H1 (cell line): ENCODE data around the gene FANCL. TPM values are rescaled to one million over a fixed set of nuclear protein-coding genes. Genes with fewer than 3 reads are reported as not detected.

Experiments used
- CTCF ChIA-PET: fragments of 300-600 bp; sonication (Branson Sonifier 250); formaldehyde crosslinking; loops from one replicate; lab custom pipeline; 2021; ENCODE audit not compliant: partially characterized antibody; lab: Charles Lee
- POLR2A ChIA-PET: fragments of 300-600 bp; sonication (Branson Sonifier 250); formaldehyde crosslinking; loops from one replicate; lab custom pipeline; 2021; ENCODE audit warnings: inconsistent platforms; ENCODE audit not compliant: partially characterized antibody; lab: Charles Lee
- DNase-seq, 2 experiments: peaks; one replicate each; pipeline versions ENCODE4 v3.0.0 to v3.0.0-alpha.2; 2010 to 2022; ENCODE audit warnings: low spot score in 2 of 2, low read depth in 1 of 2, mixed read lengths in 1 of 2
- FAIRE-seq: peaks from 2 replicates; lab custom pipeline; 2011; peaks lifted over from hg19 to GRCh38; lab: Jason Lieb, UNC
- H2AFZ ChIP-seq: 2 replicates; pipeline ENCODE4 v1.8.1; 2012; ENCODE audit warnings: low read length, inconsistent platforms
- H2AK5ac ChIP-seq: 2 replicates; pipeline ENCODE4 v1.6.1; 2013; ENCODE audit warnings: low read depth, low read length
- H2BK120ac ChIP-seq: replicated peaks from 2 replicates; pipeline ENCODE3; 2013; ENCODE audit warnings: low read depth, low read length, inconsistent platforms
- H2BK12ac ChIP-seq: 2 replicates; pipeline ENCODE4 v1.6.1; 2013; ENCODE audit warnings: low read depth, low read length
- H2BK15ac ChIP-seq: 2 replicates; pipeline ENCODE4 v1.6.1; 2013; ENCODE audit warnings: low read length
- H2BK20ac ChIP-seq: 2 replicates; pipeline ENCODE4 v1.6.1; 2013; ENCODE audit warnings: low read length
- H2BK5ac ChIP-seq: 2 replicates; pipeline ENCODE4 v1.6.1; 2013; ENCODE audit warnings: low read depth, low read length
- H3K14ac ChIP-seq: 2 replicates; pipeline ENCODE4 v1.6.1; 2013; ENCODE audit warnings: inconsistent platforms; ENCODE audit not compliant: insufficient read length
- H3K18ac ChIP-seq: 2 replicates; pipeline ENCODE4 v1.6.1; 2013; ENCODE audit warnings: low read length; ENCODE audit errors: extremely low read depth
- H3K23ac ChIP-seq: 2 replicates; pipeline ENCODE4 v1.6.1; 2013; ENCODE audit warnings: inconsistent platforms; ENCODE audit not compliant: insufficient read length
- H3K23me2 ChIP-seq: 2 replicates; pipeline ENCODE4 v1.6.1; 2013; ENCODE audit warnings: low read depth, low read length
- H3K27ac ChIP-seq: 2 replicates; pipeline ENCODE4 v1.6.1; 2011; ENCODE audit warnings: low read depth, low read length, inconsistent platforms
- H3K27me3 ChIP-seq, 4 experiments: replicated peaks in 1 of 4; 1 replicate in 1 of 4; 2 replicates in 3 of 4; pipeline versions ENCODE4 v1.6.1 to v1.8.1; 2011 to 2013; ENCODE audit warnings: low read length in 3 of 4, mild to moderate bottlenecking in 3 of 4, inconsistent platforms in 2 of 4, mixed read lengths in 2 of 4, moderate library complexity in 1 of 4; ENCODE audit not compliant: control insufficient read depth in 3 of 4, insufficient read depth in 3 of 4; ENCODE audit errors: extremely low read depth in 1 of 4
- H3K36me3 ChIP-seq, 4 experiments: 2 replicates each; pipeline versions ENCODE4 v1.6.1 to v1.8.1; 2011 to 2013; ENCODE audit warnings: mild to moderate bottlenecking in 4 of 4, low read length in 3 of 4, moderate library complexity in 2 of 4, control low read depth in 1 of 4, inconsistent platforms in 1 of 4; ENCODE audit not compliant: insufficient read depth in 4 of 4, control insufficient read depth in 2 of 4
- H3K4ac ChIP-seq: replicated peaks from 2 replicates; pipeline ENCODE3; 2013; ENCODE audit warnings: low read length, low read depth, mixed read lengths, inconsistent platforms; ENCODE audit not compliant: insufficient read length
- H3K4me1 ChIP-seq, 4 experiments: replicated peaks in 1 of 4; 1 replicate in 1 of 4; 2 replicates in 3 of 4; pipeline versions ENCODE4 v1.6.1 to v1.8.1; 2011 to 2013; ENCODE audit warnings: low read length in 3 of 4, inconsistent platforms in 2 of 4, mixed read lengths in 1 of 4; ENCODE audit not compliant: insufficient read depth in 4 of 4, control insufficient read depth in 3 of 4
- H3K4me2 ChIP-seq, 2 experiments: 2 replicates each; pipeline versions ENCODE4 v1.6.1 to v1.8.1; 2011 to 2013; ENCODE audit warnings: low read depth in 2 of 2, low read length in 2 of 2, control low read depth in 1 of 2, inconsistent platforms in 1 of 2, mild to moderate bottlenecking in 1 of 2; ENCODE audit not compliant: insufficient read depth in 1 of 2
- H3K4me3 ChIP-seq, 4 experiments: fragments of 200-600, 300-600 bp in 1 of 4; sonication (generic), shearing (Covaris generic), sonication (Bioruptor Twin) in 1 of 4; 2 replicates each; pipeline versions ENCODE4 v1.5.1 to v1.8.1; 2011 to 2016; ENCODE audit warnings: low read length in 4 of 4, low read depth in 3 of 4, control low read depth in 2 of 4, inconsistent platforms in 2 of 4, mild to moderate bottlenecking in 2 of 4, mixed read lengths in 1 of 4, moderate library complexity in 1 of 4; ENCODE audit not compliant: insufficient read depth in 2 of 4; ENCODE audit errors: extremely low read depth in 1 of 4
- H3K56ac ChIP-seq: replicated peaks from 2 replicates; pipeline ENCODE3; 2013; ENCODE audit warnings: low read depth, mild to moderate bottlenecking, mixed read lengths, low read length, inconsistent platforms; ENCODE audit not compliant: insufficient read length
- H3K79me1 ChIP-seq: 2 replicates; pipeline ENCODE4 v1.6.1; 2013; ENCODE audit warnings: low read depth, low read length, control low read depth
- H3K79me2 ChIP-seq, 2 experiments: 2 replicates each; pipeline versions ENCODE4 v1.6.1 to v1.8.1; 2012 to 2013; ENCODE audit warnings: low read length in 2 of 2, mild to moderate bottlenecking in 2 of 2, inconsistent platforms in 1 of 2; ENCODE audit not compliant: insufficient read depth in 2 of 2, control insufficient read depth in 1 of 2
- H3K9ac ChIP-seq, 4 experiments: replicated peaks in 1 of 4; 1 replicate in 1 of 4; 2 replicates in 3 of 4; pipeline versions ENCODE4 v1.6.1 to v1.8.1; 2011 to 2013; ENCODE audit warnings: low read depth in 3 of 4, low read length in 3 of 4, control low read depth in 2 of 4, mild to moderate bottlenecking in 2 of 4, moderate library complexity in 2 of 4, inconsistent platforms in 1 of 4; ENCODE audit errors: extremely low read depth in 1 of 4
- H3K9me3 ChIP-seq, 2 experiments: 2 replicates each; pipeline versions ENCODE4 v1.6.1 to v1.8.1; 2012 to 2013; ENCODE audit warnings: mild to moderate bottlenecking in 2 of 2, moderate library complexity in 2 of 2, control low read depth in 1 of 2, inconsistent platforms in 1 of 2, low read depth in 1 of 2, low read length in 1 of 2, mixed read lengths in 1 of 2; ENCODE audit not compliant: insufficient read depth in 2 of 2
- H4K20me1 ChIP-seq, 2 experiments: replicated peaks in 1 of 2; 2 replicates each; pipeline versions ENCODE3 to v1.8.1; 2011 to 2013; ENCODE audit warnings: inconsistent platforms in 2 of 2, low read length in 2 of 2, mild to moderate bottlenecking in 1 of 2; ENCODE audit not compliant: insufficient read depth in 2 of 2, control insufficient read depth in 1 of 2
- H4K5ac ChIP-seq: 2 replicates; pipeline ENCODE4 v1.6.1; 2013; ENCODE audit warnings: low read length, low read depth, mixed read lengths, inconsistent platforms; ENCODE audit not compliant: insufficient read length
- H4K8ac ChIP-seq: 2 replicates; pipeline ENCODE4 v1.8.0; 2013; ENCODE audit warnings: mild to moderate bottlenecking, moderate library complexity, low read length, inconsistent platforms; ENCODE audit not compliant: insufficient read depth; ENCODE audit errors: extremely low read depth
- H4K91ac ChIP-seq: replicated peaks from 2 replicates; pipeline ENCODE3; 2013; ENCODE audit warnings: low read length, mixed read lengths, inconsistent platforms; ENCODE audit not compliant: insufficient read length
- ATF3 ChIP-seq: IDR thresholded peaks from 2 replicates; pipeline ENCODE4 v1.6.1; 2011; ENCODE audit warnings: low read depth, mild to moderate bottlenecking, low read length; ENCODE audit not compliant: insufficient read depth
- GABPA ChIP-seq: IDR thresholded peaks from 2 replicates; pipeline ENCODE4 v1.6.1; 2011; ENCODE audit warnings: mild to moderate bottlenecking, low read length, moderate library complexity, borderline replicate concordance; ENCODE audit not compliant: insufficient read depth
- KDM1A ChIP-seq: fragments of 200-600, 300-600 bp; sonication (generic); IDR thresholded peaks from 2 replicates; pipeline ENCODE4 v1.7.1; 2016; ENCODE audit warnings: mild to moderate bottlenecking, low read length, borderline replicate concordance
- WGBS, 2 experiments: shearing (Covaris generic) in 1 of 2; methylation state at CpG; one replicate each; pipeline versions ENCODE4 v1.1.6 to v1.1.7; 2013 to 2015; ENCODE audit warnings: low lambda C conversion rate in 2 of 2, mixed read lengths in 2 of 2, inconsistent platforms in 1 of 2, low coverage in 1 of 2, missing lambda C conversion rate in 1 of 2; ENCODE audit not compliant: insufficient replicate concordance in 2 of 2, insufficient coverage in 1 of 2, insufficient read length in 1 of 2; ENCODE audit errors: extremely low coverage in 1 of 2, missing lambda C conversion rate in 1 of 2; 5-methylcytosine and 5-hydroxymethylcytosine counted together
- polyA plus RNA-seq, 7 experiments: library from polyadenylated mRNA; depleted of rRNA in 3 of 7; stranded (reverse) in 5 of 7; unstranded in 2 of 7; fragments of >200 nt in 5 of 7; fragments of 200-250 nt in 2 of 7; gene quantifications; 1 replicate in 5 of 7; 2 replicates in 1 of 7; 4 replicates in 1 of 7; pipeline versions ENCODE4 v1.2.1 to v1.2.3, GENCODE V29; 2011 to 2013; ENCODE audit warnings: missing spikeins in 2 of 7, mixed read lengths in 2 of 7
- total RNA-seq: library from RNA; stranded (reverse); fragmentation: NEBNext Ultra II Directional; extraction: Animal tissue kit (Norgen Biotek cat#: 25700); gene quantifications from 2 replicates; pipeline ENCODE4 v1.2.1, GENCODE V29; 2021

The FANCL gene
- total and polyA plus RNA-seq, 2 of the 8 experiments (the other 6 are each of a cell fraction or from before 2014, with no cell fraction given) = 38.7 to 55.9 TPM

- no peak for FAIRE-seq
- no peak overlapping the region for H3K56ac ChIP-seq
- no peaks in the 10 kb centered on the region for H3K9me3 ChIP-seq
- ChIA-PET CTCF (no interaction called here), POLR2A (no interaction called here)
- no peak overlapping the region for H4K5ac ChIP-seq
- H2BK120ac ChIP-seq = no peak overlapping the region
- peaks cover 7 to 16% (median 11%) of the 10 kb centered on the region in 4 experiments for H3K4me1 ChIP-seq
- no peak overlapping the region for H3K4ac ChIP-seq
- no peak for DNase-seq
- H3K4me3 ChIP-seq = no peak overlapping the region
- H4K8ac ChIP-seq = no peak overlapping the region
- H3K27ac ChIP-seq = no peak overlapping the region
- H3K14ac ChIP-seq = no peak overlapping the region
- H3K36me3 ChIP-seq = peaks cover 0 to 33% (median 6%) of the 10 kb centered on the region in 4 experiments; a peak in 4 of 8 replicates
- H2BK15ac ChIP-seq = no peak overlapping the region
- H3K4me2 ChIP-seq = no peak overlapping the region
- H3K23me2 ChIP-seq = no peaks in the 10 kb centered on the region
- H2BK5ac ChIP-seq = no peak overlapping the region
- no peak overlapping the region for H3K9ac ChIP-seq
- H4K91ac ChIP-seq = no peak overlapping the region
- H3K23ac ChIP-seq = no peak overlapping the region
- no peak overlapping the region for H2AK5ac ChIP-seq
- H2AFZ ChIP-seq = no peak overlapping the region
- H3K79me1 ChIP-seq = no peaks in the 10 kb centered on the region
- no peaks in the 10 kb centered on the region for H4K20me1 ChIP-seq
- no peak overlapping the region for H2BK20ac ChIP-seq
- H2BK12ac ChIP-seq = no peak overlapping the region
- 90% methylated on average over 6 of the region's 6 CpGs; no CpG with 5 or more reads in 1 of the 2 experiments for WGBS, 2 experiments
- TF ChIP-seq KDM1A (no peak), ATF3 (no peak), GABPA (no peak)
- H3K79me2 ChIP-seq = peaks cover 0 to 19% of the 10 kb centered on the region in 2 experiments; a peak in 1 of 4 replicates
- H3K27me3 ChIP-seq = no peaks in the 10 kb centered on the region
- no peak overlapping the region for H3K18ac ChIP-seq
These were observed 36.7 kb downstream of the FANCL start for GRCh38 chr2:58204195-58204959.
